Calu3 (cell line): Measurements from ENCODE around the gene SF3A1. TPM values are rescaled to one million over a fixed set of nuclear protein-coding genes. Genes with fewer than 3 reads are reported as not detected.

ENCODE experiments used
- BruUV-seq: library from RNA; stranded (reverse); fragments of 400-500 nt; replicated peaks from 2 replicates; lab custom pipeline; 2021; lab: Mats Ljungman, UMichigan
- CTCF ChIA-PET: fragments of 300-600 bp; sonication (Branson Sonifier 250); formaldehyde crosslinking; loops from one replicate; lab custom pipeline; 2022; ENCODE audit warnings: antibody characterized with exemption; lab: Charles Lee
- DNase-seq: peaks from one replicate; pipeline ENCODE4 v3.0.0; 2022
- H3K27ac Mint-ChIP-seq: one replicate; pipeline ENCODE4 v1.8.0; 2022; ENCODE audit warnings: mixed read lengths; ENCODE audit not compliant: unreplicated experiment
- H3K27me3 Mint-ChIP-seq: one replicate; pipeline ENCODE4 v1.8.0; 2022; ENCODE audit warnings: mixed read lengths; ENCODE audit not compliant: unreplicated experiment
- H3K36me3 Mint-ChIP-seq: one replicate; pipeline ENCODE4 v1.8.0; 2022; ENCODE audit warnings: mild to moderate bottlenecking, moderate library complexity, mixed read lengths; ENCODE audit not compliant: insufficient read depth, unreplicated experiment
- H3K4me1 Mint-ChIP-seq: one replicate; pipeline ENCODE4 v1.8.0; 2022; ENCODE audit warnings: mild to moderate bottlenecking, low read depth, mixed read lengths; ENCODE audit not compliant: unreplicated experiment
- H3K4me3 Mint-ChIP-seq: one replicate; pipeline ENCODE4 v1.8.0; 2022; ENCODE audit warnings: mild to moderate bottlenecking, low read depth, moderate library complexity, mixed read lengths; ENCODE audit not compliant: unreplicated experiment
- H3K9me3 Mint-ChIP-seq: one replicate; pipeline ENCODE4 v1.8.0; 2022; ENCODE audit warnings: low read depth, mixed read lengths; ENCODE audit not compliant: unreplicated experiment
- CTCF ChIP-seq: fragments of 200-600 bp; IDR thresholded peaks from one replicate; pipeline ENCODE4 v1.8.0; 2022; ENCODE audit warnings: antibody characterized with exemption; ENCODE audit not compliant: unreplicated experiment
- intact Hi-C: fragments of 100-400 bp; cut with micrococcal nuclease; formaldehyde crosslinking; loops from one replicate; pipeline ENCODE4 v1.10.0; 2022; ENCODE audit not compliant: unreplicated experiment
- total RNA-seq: library from RNA; stranded (reverse); gene quantifications from 2 replicates; pipeline ENCODE4 v1.2.3, GENCODE V29; 2022

The SF3A1 gene
- total RNA-seq, 1 experiment from 2014 or later: 197 TPM

GRCh38 chr22:30289141-30289979 is 67.3 kb downstream of the SF3A1 start, which contains the start of gene CASTOR1:
TSS of gene CASTOR1 (minus strand) at chr22:30289505. CDS start at chr22:30289497, 8 bp downstream.
- BruUV-seq: no TSS peak
- Mint-ChIP-seq H3K27ac (peak within 1 kb of the TSS; percentile 68), H3K9me3 (no peaks in the 10 kb centered on the region), H3K36me3 (peaks cover 67% of the 10 kb centered on the region), H3K27me3 (no peaks in the 10 kb centered on the region), H3K4me1 (peaks cover 10% of the 10 kb centered on the region), H3K4me3 (peak within 1 kb of the TSS; percentile 77)
- DNase-seq: peak; percentile 99
- CTCF ChIA-PET: interaction anchor here (0.6 to 3.5 kb wide), 10 partner anchors 9 to 170 kb away, joined by 3 to 65 read pairs (median 6); partner anchors contain the start of genes RNF215 and TBC1D10A
- TF ChIP-seq CTCF: no peak
- intact Hi-C loops: loop anchor here (1.0 kb wide), 1 partner anchor 38 kb away; no protein-coding TSS in a partner anchor

DNA sequence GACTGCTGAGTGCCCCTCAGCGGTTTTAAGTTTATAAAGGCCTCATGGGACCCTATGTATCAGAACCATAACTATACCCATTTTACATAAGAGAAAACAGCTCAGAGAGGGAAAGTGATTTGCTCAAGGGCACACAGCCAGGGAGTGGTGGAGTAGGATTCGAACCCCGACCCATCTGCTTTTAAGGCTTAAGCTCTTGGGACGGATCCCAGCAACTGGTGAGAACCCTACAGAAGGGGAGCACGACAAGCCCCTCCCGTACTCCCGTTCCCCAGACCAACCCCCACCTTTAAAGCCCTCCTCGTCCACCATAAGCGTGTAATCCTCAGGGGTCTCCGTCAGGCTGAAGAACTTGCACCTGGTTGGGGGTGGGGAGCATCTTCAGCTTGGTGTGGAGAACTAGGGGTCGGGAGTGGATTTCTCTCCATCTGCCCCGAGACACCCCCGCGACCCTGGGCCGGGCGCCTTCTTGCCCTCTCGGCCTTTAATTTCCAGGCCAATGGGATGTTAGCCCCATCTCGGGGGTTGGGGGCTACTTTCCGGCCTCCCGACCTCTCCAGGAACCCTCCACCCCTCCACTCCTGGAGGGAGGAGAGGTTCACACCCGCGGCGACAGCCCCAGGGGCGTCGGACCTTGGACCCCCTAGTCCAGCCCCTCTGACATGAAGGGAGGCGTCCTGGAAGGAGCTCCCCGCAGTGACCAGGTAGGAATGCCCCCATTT is 68.1 kb downstream of the SF3A1 start:
- H3K27ac Mint-ChIP-seq: peak overlapping the region; percentile 52
- peak overlapping the region; percentile 77 for H3K4me3 Mint-ChIP-seq
- CTCF ChIA-PET: interaction anchor here (0.6 to 3.5 kb wide), 28 partner anchors 10 to 319 kb away, joined by 3 to 65 read pairs (median 4); partner anchors contain the start of genes CCDC157, MTFP1, OSM and RNF215
- intact Hi-C loops: loop anchor here (1.0 kb wide), 1 partner anchor 39 kb away; no protein-coding TSS in a partner anchor
- H3K27me3 Mint-ChIP-seq: no peaks in the 10 kb centered on the region
- peaks cover 73% of the 10 kb centered on the region for H3K36me3 Mint-ChIP-seq
- H3K4me1 Mint-ChIP-seq: peaks cover 10% of the 10 kb centered on the region
- TF ChIP-seq CTCF: no peak
- BruUV-seq: TSS peak; percentile 26
- H3K9me3 Mint-ChIP-seq: no peaks in the 10 kb centered on the region
- DNase-seq: no peak

- CTCF ChIA-PET: interaction anchor here (0.6 to 3.5 kb wide), 31 partner anchors 10 to 319 kb away, joined by 3 to 65 read pairs (median 4); partner anchors contain the start of genes CCDC157, MTFP1, OSM and RNF215
- intact Hi-C loops: no loop called here
- Mint-ChIP-seq H3K27ac (peak overlapping the region; percentile 52), H3K4me1 (peaks cover 10% of the 10 kb centered on the region), H3K4me3 (peak overlapping the region; percentile 77), H3K9me3 (no peaks in the 10 kb centered on the region), H3K36me3 (peaks cover 69% of the 10 kb centered on the region), H3K27me3 (no peaks in the 10 kb centered on the region)
- TF ChIP-seq CTCF: peak; percentile 80
- no TSS peak for BruUV-seq
- peak; percentile 87 for DNase-seq
These were observed 68.9 kb downstream of the SF3A1 start for GRCh38 chr22:30287648-30288418.
